Liver (tissue), 9 donors: ENCODE measurements around the gene MEIS1. TPM values are rescaled to one million over a fixed set of nuclear protein-coding genes. Genes with fewer than 3 reads are reported as not detected.

Experiments
- DNase-seq: peaks from one replicate; pipeline ENCODE4 v3.0.0-alpha.2; 2017; ENCODE audit warnings: low spot score
- H3K27ac ChIP-seq, 2 donors: one replicate each; pipeline ENCODE4 v1.7.0; 2013; ENCODE audit warnings: inconsistent platforms in 2 of 2, low read length in 2 of 2, control low read depth in 1 of 2, low read depth in 1 of 2, mild to moderate bottlenecking in 1 of 2
- H3K27me3 ChIP-seq, 4 donors: one replicate each; pipeline versions ENCODE4 v1.6.1 to v1.7.0; 2013; ENCODE audit warnings: low read length in 3 of 4, inconsistent platforms in 1 of 4, mild to moderate bottlenecking in 1 of 4, moderate library complexity in 1 of 4; ENCODE audit not compliant: control insufficient read depth in 4 of 4, insufficient read depth in 4 of 4
- H3K36me3 ChIP-seq, 4 donors: one replicate each; pipeline versions ENCODE4 v1.6.1 to v1.7.0; 2013; ENCODE audit warnings: low read length in 3 of 4, mild to moderate bottlenecking in 3 of 4, low read depth in 1 of 4, moderate library complexity in 1 of 4; ENCODE audit not compliant: control insufficient read depth in 4 of 4, insufficient read depth in 3 of 4
- H3K4me1 ChIP-seq, 4 donors: one replicate each; pipeline versions ENCODE4 v1.6.1 to v1.7.0; 2013; ENCODE audit warnings: low read length in 3 of 4, mild to moderate bottlenecking in 3 of 4, moderate library complexity in 1 of 4; ENCODE audit not compliant: control insufficient read depth in 4 of 4, insufficient read depth in 4 of 4
- H3K4me3 ChIP-seq, 3 donors: one replicate each; pipeline versions ENCODE4 v1.6.1 to v1.7.0; 2013; ENCODE audit warnings: low read length in 3 of 3, control low read depth in 1 of 3, low read depth in 1 of 3, mild to moderate bottlenecking in 1 of 3
- H3K9ac ChIP-seq, 2 donors: one replicate each; pipeline ENCODE4 v1.7.0; 2013; ENCODE audit warnings: low read length in 2 of 2, mild to moderate bottlenecking in 2 of 2, moderate library complexity in 2 of 2, control low read depth in 1 of 2, low read depth in 1 of 2
- H3K9me3 ChIP-seq, 4 donors: one replicate each; pipeline versions ENCODE4 v1.6.1 to v1.7.0; 2013; ENCODE audit warnings: low read length in 3 of 4; ENCODE audit not compliant: control insufficient read depth in 4 of 4
- ATF3 ChIP-seq: IDR thresholded peaks from 2 replicates; pipeline ENCODE4 v1.6.1; 2016; ENCODE audit warnings: antibody characterized with exemption
- EGR1 ChIP-seq, 2 donors: IDR thresholded peaks; 2 replicates each; pipeline ENCODE4 v1.6.1; 2016 to 2018; ENCODE audit warnings: antibody characterized with exemption in 2 of 2, low read depth in 2 of 2
- FOXA2 ChIP-seq: IDR thresholded peaks from 2 replicates; pipeline ENCODE4 v1.6.1; 2016; ENCODE audit warnings: antibody characterized with exemption
- HNF4A ChIP-seq, 2 donors: conservative IDR thresholded peaks; 2 replicates each; pipeline ENCODE4 v1.6.1; 2016; ENCODE audit warnings: antibody characterized with exemption in 2 of 2, mild to moderate bottlenecking in 2 of 2
- HNF4G ChIP-seq: IDR thresholded peaks from 2 replicates; pipeline ENCODE4 v1.6.1; 2016; ENCODE audit warnings: antibody characterized with exemption
- JUND ChIP-seq, 2 donors: IDR thresholded peaks; 2 replicates each; pipeline ENCODE4 v1.6.1; 2016; ENCODE audit warnings: antibody characterized with exemption in 2 of 2
- MAX ChIP-seq: IDR thresholded peaks from 2 replicates; pipeline ENCODE4 v1.6.1; 2016; ENCODE audit warnings: antibody characterized with exemption
- NR2F2 ChIP-seq: IDR thresholded peaks from 2 replicates; pipeline ENCODE4 v1.6.1; 2016; ENCODE audit warnings: antibody characterized with exemption
- RAD21 ChIP-seq, 2 donors: IDR thresholded peaks; 2 replicates each; pipeline ENCODE4 v1.6.1; 2016; ENCODE audit warnings: antibody characterized with exemption in 2 of 2, mild to moderate bottlenecking in 2 of 2
- REST ChIP-seq: IDR thresholded peaks from 2 replicates; pipeline ENCODE4 v1.6.1; 2016; ENCODE audit warnings: antibody characterized with exemption, mild to moderate bottlenecking
- RXRA ChIP-seq, 2 donors: IDR thresholded peaks; 2 replicates each; pipeline ENCODE4 v1.6.1; 2017 to 2018; ENCODE audit warnings: antibody characterized with exemption in 2 of 2, mild to moderate bottlenecking in 1 of 2
- SP1 ChIP-seq: IDR thresholded peaks from 2 replicates; pipeline ENCODE4 v1.6.1; 2018; ENCODE audit warnings: antibody characterized with exemption, mild to moderate bottlenecking
- TAF1 ChIP-seq: conservative IDR thresholded peaks from 2 replicates; pipeline ENCODE4 v1.6.1; 2016; ENCODE audit warnings: antibody characterized with exemption, mild to moderate bottlenecking
- YY1 ChIP-seq: IDR thresholded peaks from 2 replicates; pipeline ENCODE4 v1.6.1; 2016; ENCODE audit warnings: antibody characterized with exemption, mild to moderate bottlenecking
- ZBTB33 ChIP-seq: IDR thresholded peaks from 2 replicates; pipeline ENCODE4 v1.6.1; 2016; ENCODE audit warnings: antibody characterized with exemption
- WGBS: extraction: QIAGEN DNeasy Blood & Tissue Kit; methylation state at CpG from one replicate; pipeline ENCODE4 v1.1.7; 2013; 5-methylcytosine and 5-hydroxymethylcytosine counted together
- polyA plus RNA-seq, 2 donors: library from polyadenylated mRNA; stranded (reverse) in 1 of 2; unstranded in 1 of 2; fragments of 200-250 nt in 1 of 2; fragments of >200 nt in 1 of 2; fragmentation: Nextera tagmentation in 1 of 2; extraction: Ambion mirVana in 1 of 2; gene quantifications; one replicate each; pipeline versions ENCODE4 v1.2.1 to v1.2.3, GENCODE V29; 2013 to 2015
- total RNA-seq, 2 donors: library from RNA; depleted of rRNA; stranded (reverse); fragments of >200 nt; gene quantifications; one replicate each; pipeline ENCODE4 v1.2.3, GENCODE V29; 2014
- donor health status: healthy.
- donor health status: healthy.
- donor health status: healthy.
- donor health status: healthy.
- donor health status: healthy.

Gene MEIS1
- total and polyA plus RNA-seq, 4 donors = 1.6 to 8.6 (median 5.5) TPM

GRCh38 chr2:66469214-66469902 is 34.4 kb downstream of the MEIS1 start:
- Histone ChIP-seq H3K27me3 (no peaks in the 10 kb centered on the region), H3K9ac (no peak overlapping the region), H3K27ac (no peak overlapping the region), H3K36me3 (no peaks in the 10 kb centered on the region), H3K4me1 (peaks cover 0 to 17% (median 12%) of the 10 kb centered on the region in 4 donors), H3K4me3 (no peak overlapping the region), H3K9me3 (no peaks in the 10 kb centered on the region)
- no peak for DNase-seq
- TF ChIP-seq SP1 = no peak
- no peak for TF ChIP-seq YY1
- TF ChIP-seq FOXA2 = no peak
- no peak for TF ChIP-seq HNF4A (conservative IDR thresholded peaks at IDR 0.05)
- no peak for TF ChIP-seq NR2F2
- TF ChIP-seq RXRA (IDR thresholded peaks at IDR 0.05) = no peak
- no peak for TF ChIP-seq ATF3
- TF ChIP-seq ZBTB33 = no peak
- WGBS = 81% methylated on average over 11 of the region's 11 CpGs

- Histone ChIP-seq H3K4me3 (no peak overlapping the region), H3K4me1 (peaks cover 0 to 17% (median 12%) of the 10 kb centered on the region in 4 donors), H3K9me3 (no peaks in the 10 kb centered on the region), H3K36me3 (no peaks in the 10 kb centered on the region), H3K27ac (no peak overlapping the region), H3K27me3 (no peaks in the 10 kb centered on the region), H3K9ac (no peak overlapping the region)
- 63% methylated on average over 2 of the region's 2 CpGs for WGBS
- no peak for TF ChIP-seq ZBTB33
- no peak for TF ChIP-seq RAD21 (IDR thresholded peaks at IDR 0.05)
- TF ChIP-seq TAF1 = no peak
- no peak for TF ChIP-seq REST
- no peak for TF ChIP-seq SP1
- no peak for TF ChIP-seq FOXA2
- TF ChIP-seq MAX = no peak
- TF ChIP-seq YY1 = no peak
- TF ChIP-seq ATF3 = no peak
- TF ChIP-seq RXRA (IDR thresholded peaks at IDR 0.05) = no peak
- TF ChIP-seq JUND (IDR thresholded peaks at IDR 0.05) = no peak
- TF ChIP-seq HNF4A (conservative IDR thresholded peaks at IDR 0.05) = no peak
- TF ChIP-seq EGR1 (IDR thresholded peaks at IDR 0.05; ENCODE audit: low read depth in 2 of 2) = no peak
- TF ChIP-seq NR2F2 = no peak
- TF ChIP-seq HNF4G = no peak
- no peak for DNase-seq
Measured at GRCh38 chr2:66470199-66470598, 35.3 kb downstream of the MEIS1 start.
